Skeletal muscle satellite cell (primary cell): ENCODE results near the gene SLC7A8.

Experiments used
- H3K27me3 ChIP-seq: 2 replicates; pipeline ENCODE4 v1.7.0; 2013; ENCODE audit warnings: low read length; ENCODE audit not compliant: control insufficient read depth, insufficient read depth
- H3K36me3 ChIP-seq: 2 replicates; pipeline ENCODE4 v1.7.0; 2013; ENCODE audit warnings: mild to moderate bottlenecking, control low read depth, low read length; ENCODE audit not compliant: insufficient read depth
- H3K4me1 ChIP-seq: 2 replicates; pipeline ENCODE4 v1.7.0; 2013; ENCODE audit warnings: low read length; ENCODE audit not compliant: control insufficient read depth, insufficient read depth
- H3K4me2 ChIP-seq: 2 replicates; pipeline ENCODE4 v1.7.0; 2013; ENCODE audit warnings: mild to moderate bottlenecking, low read length
- H3K4me3 ChIP-seq: 2 replicates; pipeline ENCODE4 v1.7.0; 2013; ENCODE audit warnings: low read length
- H3K9ac ChIP-seq: 2 replicates; pipeline ENCODE4 v1.7.0; 2013; ENCODE audit warnings: mild to moderate bottlenecking, low read depth, low read length, moderate library complexity
- H3K9me3 ChIP-seq: replicated peaks from 2 replicates; pipeline ENCODE4 v1.7.0; 2013; ENCODE audit warnings: mild to moderate bottlenecking, control low read depth, low read length

Gene SLC7A8

GRCh38 chr14:23095196-23096108, 88.0 kb downstream of the SLC7A8 start, which contains the start of gene C14orf119:
Gene C14orf119, plus strand, starts transcription at chr14:23095505. Its CDS starts 2,154 bp downstream, at chr14:23097659.
- Histone ChIP-seq H3K36me3 (peaks cover 48% of the 10 kb centered on the region), H3K4me1 (peaks cover 27% of the 10 kb centered on the region), H3K27me3 (no peaks in the 10 kb centered on the region), H3K4me3 (peak within 1 kb of the TSS; percentile 91), H3K9ac (peak within 1 kb of the TSS; percentile 97), H3K9me3 (no peaks in the 10 kb centered on the region), H3K4me2 (peak within 1 kb of the TSS; percentile 96)

- Histone ChIP-seq H3K27me3 (no peaks in the 10 kb centered on the region), H3K9ac (peak within 1 kb of the TSS; percentile 97), H3K4me3 (peak within 1 kb of the TSS; percentile 91), H3K36me3 (peaks cover 55% of the 10 kb centered on the region), H3K4me1 (peaks cover 27% of the 10 kb centered on the region), H3K9me3 (no peaks in the 10 kb centered on the region), H3K4me2 (peak within 1 kb of the TSS; percentile 96)
Observed at GRCh38 chr14:23094666-23095195, 88.7 kb downstream of the SLC7A8 start, which contains the start of gene ACIN1. Gene ACIN1, minus strand, starts transcription at chr14:23095136. Its CDS starts 24 bp downstream, at chr14:23095112.

GRCh38 chr14:23093991-23094665, 89.3 kb downstream of the SLC7A8 start:
- Histone ChIP-seq H3K27me3 (no peaks in the 10 kb centered on the region), H3K9ac (peak overlapping the region; percentile 97), H3K4me1 (peaks cover 27% of the 10 kb centered on the region), H3K4me2 (peak overlapping the region; percentile 96), H3K36me3 (peaks cover 60% of the 10 kb centered on the region), H3K9me3 (no peaks in the 10 kb centered on the region), H3K4me3 (peak overlapping the region; percentile 91)

GRCh38 chr14:23093526-23093925, 89.9 kb downstream of the SLC7A8 start:
- peak overlapping the region; percentile 91 for H3K4me3 ChIP-seq
- peak overlapping the region; percentile 96 for H3K4me2 ChIP-seq
- no peaks in the 10 kb centered on the region for H3K27me3 ChIP-seq
- H3K4me1 ChIP-seq: peaks cover 27% of the 10 kb centered on the region
- H3K9me3 ChIP-seq: no peaks in the 10 kb centered on the region
- peaks cover 60% of the 10 kb centered on the region for H3K36me3 ChIP-seq
- H3K9ac ChIP-seq: peak overlapping the region; percentile 97

GRCh38 chr14:23093104-23093503, 90.4 kb downstream of the SLC7A8 start:
- Histone ChIP-seq H3K9me3 (no peaks in the 10 kb centered on the region), H3K36me3 (peaks cover 60% of the 10 kb centered on the region), H3K4me1 (peaks cover 27% of the 10 kb centered on the region), H3K4me3 (peak overlapping the region; percentile 91), H3K27me3 (no peaks in the 10 kb centered on the region), H3K9ac (peak overlapping the region; percentile 97), H3K4me2 (peak overlapping the region; percentile 96)

- Histone ChIP-seq H3K4me2 (no peak overlapping the region), H3K36me3 (peaks cover 61% of the 10 kb centered on the region), H3K27me3 (no peaks in the 10 kb centered on the region), H3K9me3 (no peaks in the 10 kb centered on the region), H3K9ac (no peak overlapping the region), H3K4me1 (peaks cover 16% of the 10 kb centered on the region), H3K4me3 (no peak overlapping the region)
Observed at GRCh38 chr14:23091294-23092225, 91.9 kb downstream of the SLC7A8 start.

GRCh38 chr14:23090254-23090636, 93.2 kb downstream of the SLC7A8 start:
- Histone ChIP-seq H3K4me3 (no peak overlapping the region), H3K9me3 (no peaks in the 10 kb centered on the region), H3K27me3 (no peaks in the 10 kb centered on the region), H3K4me2 (no peak overlapping the region), H3K9ac (no peak overlapping the region), H3K36me3 (peaks cover 73% of the 10 kb centered on the region), H3K4me1 (peaks cover 14% of the 10 kb centered on the region)

- Histone ChIP-seq H3K9ac (no peak overlapping the region), H3K36me3 (peaks cover 78% of the 10 kb centered on the region), H3K27me3 (no peaks in the 10 kb centered on the region)
Observed at GRCh38 chr14:23089498-23090253, 93.8 kb downstream of the SLC7A8 start.

GRCh38 chr14:23086565-23086964, 96.9 kb downstream of the SLC7A8 start:
- Histone ChIP-seq H3K36me3 (peaks cover 75% of the 10 kb centered on the region), H3K4me3 (no peak overlapping the region), H3K4me1 (no peaks in the 10 kb centered on the region), H3K27me3 (no peaks in the 10 kb centered on the region), H3K9ac (no peak overlapping the region), H3K9me3 (no peaks in the 10 kb centered on the region), H3K4me2 (no peak overlapping the region)

More at GRCh38 chr14:23089498-23090253, 93.8 kb downstream of the SLC7A8 start:
- H3K9me3 ChIP-seq: no peaks in the 10 kb centered on the region
- peaks cover 14% of the 10 kb centered on the region for H3K4me1 ChIP-seq
- H3K4me2 ChIP-seq: no peak overlapping the region
- H3K4me3 ChIP-seq: no peak overlapping the region

- Histone ChIP-seq H3K9me3 (no peaks in the 10 kb centered on the region), H3K4me3 (no peak overlapping the region), H3K27me3 (no peaks in the 10 kb centered on the region), H3K36me3 (peaks cover 81% of the 10 kb centered on the region), H3K4me2 (no peak overlapping the region), H3K9ac (no peak overlapping the region), H3K4me1 (peaks cover 10% of the 10 kb centered on the region)
Observed at GRCh38 chr14:23085458-23085857, 98.0 kb downstream of the SLC7A8 start.
